Hematopoietic multipotent progenitor cell treated with erythropoietin and hydrocortisone succinate and interleukin-3 and kit ligand, for 15 days (in vitro differentiated cells): Measurements from ENCODE around the gene RPE65.
"Not testable (repeated sequence)": the region's sequence is repeated elsewhere in the genome, so short reads cannot be mapped to it uniquely, and the experiment has no call there.

Experiments
- DNase-seq: peaks from one replicate; pipeline ENCODE4 v3.0.0-alpha.2; 2015; ENCODE audit warnings: low spot score

The RPE65 gene

DNA sequence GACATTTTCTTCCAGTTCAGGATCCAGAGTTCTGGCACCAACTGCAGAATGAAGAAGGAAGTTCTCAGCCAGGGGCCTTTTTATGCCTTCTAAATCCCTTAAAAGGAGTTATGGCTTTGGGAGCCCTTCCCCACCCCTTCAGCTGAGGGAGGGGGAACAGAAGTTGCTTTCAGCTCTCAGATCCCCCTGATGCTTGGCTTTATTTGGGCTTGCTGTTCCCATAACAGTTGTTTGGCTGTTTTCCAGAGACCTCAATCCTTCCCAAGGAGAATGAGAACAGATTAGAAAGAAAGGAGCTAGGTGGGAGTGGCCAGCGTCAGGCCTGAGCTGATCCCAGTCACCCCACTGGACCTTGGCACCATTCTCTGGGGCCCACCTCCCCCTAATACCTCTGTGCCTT, at the start of gene RPE65:
Gene RPE65 (minus strand): TSS at position 54 of the 400 bp plus-strand sequence. CDS start 49 bp downstream, at position 5.
- no peak for DNase-seq

GRCh38 chr1:68497358-68497698, 47.6 kb upstream of the RPE65 start:
- DNase-seq, result no peak

- DNase-seq, result peak; percentile 89
These were observed 47.1 kb upstream of the RPE65 start, which contains the start of gene DEPDC1 for GRCh38 chr1:68496680-68497357. DEPDC1 (minus strand) TSS chr1:68497082; CDS start chr1:68496999, 83 bp downstream.

GRCh38 chr1:68495968-68496679, 46.4 kb upstream of the RPE65 start:
- DNase-seq, result peak; percentile 41

GRCh38 chr1:68495532-68495931, 45.8 kb upstream of the RPE65 start:
- peak; percentile 6 for DNase-seq

GRCh38 chr1:68493193-68493592, 43.4 kb upstream of the RPE65 start:
- no peak for DNase-seq

DNA sequence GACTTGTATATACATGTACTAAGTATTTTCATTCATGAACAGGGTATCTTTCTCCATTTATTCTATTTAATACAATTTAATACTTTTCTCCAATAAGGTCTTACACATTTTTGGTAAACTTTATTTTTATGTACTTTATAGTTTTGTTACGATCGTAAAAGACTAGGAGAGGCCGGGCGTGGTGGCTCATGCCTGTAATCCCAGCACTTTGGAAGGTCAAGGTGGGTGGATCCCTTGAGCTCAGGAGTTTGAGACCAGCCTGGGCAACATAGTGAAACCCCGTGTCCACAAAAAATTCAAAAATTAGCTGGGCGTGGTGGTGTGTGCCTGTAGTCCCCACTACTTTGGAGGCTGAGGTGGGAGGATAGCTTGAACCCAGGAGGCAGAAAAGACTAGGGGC, 42.5 kb upstream of the RPE65 start:
- not testable (repeated sequence) for DNase-seq

DNA sequence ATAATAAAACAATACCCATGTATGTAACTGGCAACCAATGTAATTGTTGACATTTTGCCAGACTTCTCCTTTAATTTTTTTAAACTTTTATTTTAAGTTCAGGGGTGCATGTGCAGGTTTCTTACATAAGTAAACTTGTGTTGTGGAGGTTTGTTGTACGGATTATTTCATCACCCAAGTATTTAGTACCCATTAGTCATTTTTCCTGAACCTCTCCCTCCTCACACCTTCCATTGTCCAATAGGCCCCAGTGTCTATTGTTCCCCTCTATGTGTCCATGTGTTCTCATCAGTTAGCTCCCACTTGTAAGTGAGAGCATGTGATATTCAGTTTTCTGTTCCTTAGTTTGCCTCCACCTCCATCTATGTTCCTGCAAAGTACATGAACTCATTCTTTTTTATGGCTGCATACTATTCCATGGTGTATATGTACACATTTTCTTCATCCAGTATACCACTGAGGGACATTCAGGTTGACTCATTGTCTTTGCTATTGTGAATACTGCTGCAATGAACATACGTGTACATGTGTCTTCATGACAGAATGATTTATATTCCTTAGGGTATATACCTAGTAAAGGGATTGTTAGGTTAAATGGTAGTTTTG, 40.4 kb upstream of the RPE65 start:
- no peak for DNase-seq

- no peak for DNase-seq
These were observed 35.8 kb upstream of the RPE65 start for GRCh38 chr1:68485431-68486022.

DNA sequence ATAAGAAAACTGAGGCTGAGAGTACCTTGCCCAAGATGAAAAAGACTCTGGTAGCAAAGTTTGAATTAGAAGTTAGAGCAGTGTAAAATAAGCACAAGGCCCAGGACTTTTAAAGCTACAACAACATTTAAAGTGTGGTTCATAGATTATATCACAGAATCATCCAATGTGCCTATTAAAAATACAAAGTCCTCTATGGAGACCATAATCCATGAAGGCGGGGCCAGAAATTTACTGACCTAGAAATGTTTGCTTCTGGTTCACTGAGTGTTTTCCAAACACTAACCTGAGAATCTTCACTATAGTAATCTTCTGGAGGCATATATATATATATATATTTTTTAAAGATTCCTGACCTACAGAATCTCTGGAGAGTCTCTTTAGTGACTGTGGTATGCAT, 34.9 kb upstream of the RPE65 start:
- DNase-seq, result no peak

DNA sequence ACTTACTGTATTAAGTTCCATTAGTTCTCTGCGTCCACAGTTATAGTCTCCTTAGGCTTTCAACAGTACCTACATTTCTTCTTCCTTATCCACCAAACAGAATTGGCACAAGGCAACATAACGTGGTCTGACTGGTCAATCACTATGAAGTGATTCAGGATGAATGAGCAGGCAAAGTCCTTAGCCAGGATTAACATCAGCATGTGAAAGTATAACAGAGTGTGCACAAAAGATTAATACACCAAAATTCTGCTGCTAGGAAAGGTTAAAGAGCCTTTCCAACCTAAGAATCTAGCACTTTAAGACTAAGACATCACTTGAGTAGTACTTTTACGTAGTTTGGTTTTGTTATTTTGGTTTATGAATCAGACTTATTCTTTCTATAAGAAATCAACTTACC, 31.3 kb upstream of the RPE65 start:
- DNase-seq, result no peak

- no peak for DNase-seq
These were observed 29.7 kb upstream of the RPE65 start for GRCh38 chr1:68479501-68479900.

GRCh38 chr1:68478662-68479061, 28.9 kb upstream of the RPE65 start:
- DNase-seq, result no peak

GRCh38 chr1:68476626-68477025, 26.9 kb upstream of the RPE65 start:
- DNase-seq, result not testable (repeated sequence)

- DNase-seq, result no peak
These were observed 23.3 kb upstream of the RPE65 start for GRCh38 chr1:68473060-68473459.

DNA sequence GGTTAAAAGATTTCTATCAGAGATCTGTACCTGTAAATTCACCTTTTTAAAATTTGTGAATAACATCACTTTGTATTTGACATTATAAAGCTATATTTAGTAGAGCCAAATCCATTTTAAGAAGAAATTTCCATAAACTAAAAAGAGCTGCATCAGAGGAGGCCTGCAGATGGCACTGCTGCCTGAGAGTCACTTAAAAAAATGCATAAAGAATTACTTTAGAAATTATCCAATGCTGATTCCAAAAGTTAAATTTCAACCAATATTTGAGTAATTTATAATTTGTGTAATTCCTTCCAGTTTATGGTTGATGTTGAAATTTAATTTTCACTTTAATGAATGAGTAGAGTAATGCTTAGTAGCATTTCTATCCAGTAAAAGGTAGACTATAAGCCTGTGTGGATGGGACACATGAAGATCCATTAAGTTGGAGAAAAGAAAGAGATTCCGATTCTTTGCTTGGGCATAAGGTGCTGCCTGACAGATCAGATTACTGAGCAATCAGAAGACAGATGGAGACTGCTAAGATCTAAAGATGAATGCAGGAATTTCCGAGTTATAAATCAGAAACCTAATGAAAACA, 20.7 kb upstream of the RPE65 start:
- no peak for DNase-seq

DNA sequence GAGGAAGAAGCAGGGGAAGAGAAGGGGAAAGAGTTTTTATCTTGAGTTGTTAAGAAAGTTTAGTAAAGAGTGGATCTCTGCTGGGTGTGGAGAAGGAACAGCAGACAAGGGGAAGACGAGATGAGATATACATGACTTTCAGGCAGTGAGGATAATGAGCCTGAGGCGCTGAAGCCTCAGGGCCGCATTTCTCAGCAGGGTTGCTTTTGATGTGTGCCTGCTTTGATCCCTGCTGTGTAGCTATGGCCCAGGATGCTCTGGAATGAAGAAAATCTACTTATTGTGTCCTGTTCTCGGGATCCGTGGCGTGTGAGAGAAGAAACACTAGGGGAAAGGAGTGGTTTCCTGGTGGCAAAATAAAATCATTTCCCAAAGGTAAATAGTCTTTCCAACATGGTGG, 15.1 kb upstream of the RPE65 start:
- DNase-seq, result no peak

GRCh38 chr1:68460935-68461334, 11.2 kb upstream of the RPE65 start:
- no peak for DNase-seq

DNA sequence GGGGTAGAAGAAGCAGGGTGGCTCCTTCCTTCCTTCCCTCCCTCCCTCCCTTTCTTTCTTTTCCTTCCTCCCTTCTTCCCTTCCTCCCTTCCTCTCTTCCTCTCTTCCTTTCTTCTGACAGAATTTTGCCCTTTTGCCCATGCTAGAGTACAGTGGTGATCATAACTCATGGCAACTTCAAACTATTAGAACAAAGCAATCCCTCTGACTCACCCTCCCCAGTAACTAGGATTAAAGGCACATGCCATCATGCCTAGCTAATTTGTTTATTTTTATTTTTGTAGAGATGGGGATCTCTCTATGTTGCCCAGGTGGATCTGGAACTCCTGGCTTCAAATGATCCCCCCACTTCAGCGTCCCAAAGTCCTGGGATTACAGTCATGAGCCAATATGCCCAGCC, 10.0 kb upstream of the RPE65 start:
- no peak for DNase-seq

- no peak for DNase-seq
These were observed 9.3 kb upstream of the RPE65 start for GRCh38 chr1:68459091-68459490.

DNA sequence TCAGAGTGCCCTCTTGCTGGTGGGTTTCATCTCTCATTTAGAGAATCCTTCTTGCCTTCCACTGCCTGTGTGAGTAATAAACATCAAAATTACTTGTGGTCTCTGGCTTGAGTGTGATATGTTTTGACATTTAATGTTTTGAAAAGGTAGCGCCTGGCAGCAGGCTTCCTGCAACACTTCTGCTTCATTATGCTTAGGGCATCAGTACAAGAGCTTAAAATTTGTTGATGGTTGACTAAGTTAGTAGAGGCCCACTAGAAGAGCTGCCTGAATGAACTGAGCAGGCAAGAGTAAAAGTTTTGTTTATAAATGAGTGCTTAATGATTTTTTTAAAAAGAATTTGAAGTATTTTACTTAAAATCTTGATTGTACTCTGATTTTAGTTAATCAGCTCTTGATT, 6.4 kb upstream of the RPE65 start:
- DNase-seq, result no peak

DNA sequence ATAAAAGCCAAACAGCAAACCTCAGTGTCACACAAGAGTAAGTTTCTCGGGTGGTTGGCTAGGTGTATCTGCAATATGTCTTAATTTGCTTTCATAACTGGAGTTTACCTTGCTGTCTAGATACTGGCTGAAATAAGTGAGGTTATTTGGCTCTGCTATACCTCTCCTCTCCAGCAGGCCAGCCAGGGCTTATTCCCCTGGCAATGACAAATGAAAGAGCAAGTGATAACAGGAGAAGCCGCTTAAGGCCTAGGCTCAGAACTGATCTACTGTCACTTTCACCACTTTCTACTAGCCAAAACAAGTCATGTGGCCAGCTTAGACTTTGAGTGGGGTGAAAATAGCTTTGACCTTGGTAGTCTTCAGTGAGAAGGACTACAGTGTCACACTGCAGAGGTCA, 4.8 kb upstream of the RPE65 start:
- DNase-seq, result no peak
